Measurements from ENCODE around the gene SCO2. TPM values are rescaled to one million over a fixed set of nuclear protein-coding genes. Genes with fewer than 3 reads are reported as not detected.

Gene SCO2
- total RNA-seq, 1 experiment from 2014 or later: 6.5 TPM

GRCh38 chr22:50572965-50573364, 47.6 kb upstream of the SCO2 start:
- no peaks in the 10 kb centered on the region for H3K36me3 ChIP-seq (ENCODE audit: control insufficient read depth, insufficient read depth, low read length)
- Mint-ChIP-seq H3K9me3 (ENCODE audit: unreplicated experiment) (no peaks in the 10 kb centered on the region), H3K4me3 (ENCODE audit: unreplicated experiment) (no peak overlapping the region), H3K27ac (ENCODE audit: unreplicated experiment) (no peak overlapping the region), H3K4me1 (ENCODE audit: low read depth, unreplicated experiment) (no peaks in the 10 kb centered on the region), H3K36me3 (ENCODE audit: insufficient read depth, unreplicated experiment) (no peaks in the 10 kb centered on the region), H3K27me3 (ENCODE audit: insufficient read depth, unreplicated experiment) (no peaks in the 10 kb centered on the region)
- no peaks in the 10 kb centered on the region for H3K27me3 ChIP-seq (replicated peaks; ENCODE audit: control insufficient read depth, insufficient read depth, low read length)
- ChIA-PET CTCF (interaction anchor here (0.9 to 1.2 kb wide), 2 partner anchors 46 to 48 kb away, joined by 3 to 4 read pairs; partner anchors contain the start of gene SCO2), POLR2A (no interaction called here)
- H3K4me1 ChIP-seq: peaks cover 10% of the 10 kb centered on the region; the same call in 1 of the 2 replicates
- intact Hi-C loops (cut with micrococcal nuclease; ENCODE audit: unreplicated experiment): no loop called here
- no peak for TF ChIP-seq CTCF (IDR thresholded peaks at IDR 0.05; ENCODE audit: insufficient read depth in 1 of 2, low read depth in 1 of 2, low read length in 1 of 2, severe bottlenecking in 1 of 2, unreplicated experiment in 1 of 2)
- BruUV-seq (replicated peaks): no TSS peak
- no peak for DNase-seq
- H3K9me3 ChIP-seq: no peaks in the 10 kb centered on the region
- H3K4me3 ChIP-seq (ENCODE audit: low read depth, low read length): no peak overlapping the region

DNA sequence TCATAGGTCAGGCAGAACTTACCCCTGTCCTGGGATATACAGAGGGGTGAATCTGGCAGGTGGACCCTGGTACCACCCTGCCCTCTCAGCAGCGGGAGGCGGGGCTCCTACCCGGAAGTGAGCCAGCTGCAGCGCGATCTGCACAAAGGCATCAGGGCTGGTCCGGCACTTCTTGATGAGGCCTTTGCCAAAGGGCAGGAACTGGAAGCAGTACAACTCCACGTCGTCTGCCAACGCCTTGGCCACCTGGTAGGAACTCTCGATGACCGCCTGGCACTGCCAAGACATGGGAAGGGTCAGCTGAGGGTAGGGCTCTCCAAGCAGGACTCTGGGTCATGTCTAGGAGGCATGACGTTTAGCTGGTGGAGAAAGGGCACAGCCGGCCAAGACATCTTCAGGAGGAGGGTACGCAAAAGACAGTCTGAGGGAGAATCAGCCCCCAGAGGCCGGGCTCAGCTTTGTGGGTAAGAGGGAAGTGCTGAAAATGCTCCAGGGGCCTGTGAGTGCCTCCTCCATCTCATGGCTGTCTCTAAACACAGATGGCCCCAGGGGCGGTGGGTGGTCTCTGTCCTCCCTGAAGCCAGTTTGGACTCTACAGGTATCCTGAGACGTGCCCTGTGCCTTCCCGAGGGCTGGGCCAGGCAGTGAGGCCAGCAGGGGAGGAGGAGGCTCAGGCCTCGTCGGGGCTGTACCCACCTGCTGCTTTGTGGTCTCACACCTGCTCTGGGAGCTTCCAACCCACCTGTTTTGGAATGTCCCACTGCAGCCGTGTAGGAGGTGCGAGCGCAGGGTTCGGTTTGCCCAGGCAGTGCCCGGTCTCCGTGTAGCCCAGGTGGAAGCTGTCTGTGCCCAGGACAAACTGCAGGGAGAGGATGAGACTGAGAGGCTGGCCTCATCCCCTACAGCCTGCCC, 46.1 kb upstream of the SCO2 start:
- Mint-ChIP-seq H3K9me3 (ENCODE audit: unreplicated experiment) (no peaks in the 10 kb centered on the region), H3K27ac (ENCODE audit: unreplicated experiment) (no peak overlapping the region), H3K36me3 (ENCODE audit: insufficient read depth, unreplicated experiment) (no peaks in the 10 kb centered on the region), H3K27me3 (ENCODE audit: insufficient read depth, unreplicated experiment) (no peaks in the 10 kb centered on the region), H3K4me3 (ENCODE audit: unreplicated experiment) (no peak overlapping the region), H3K4me1 (ENCODE audit: low read depth, unreplicated experiment) (no peaks in the 10 kb centered on the region)
- intact Hi-C loops (cut with micrococcal nuclease; ENCODE audit: unreplicated experiment): no loop called here
- TF ChIP-seq CTCF (IDR thresholded peaks at IDR 0.05; ENCODE audit: insufficient read depth in 1 of 2, low read depth in 1 of 2, low read length in 1 of 2, severe bottlenecking in 1 of 2, unreplicated experiment in 1 of 2): no peak
- no peak for DNase-seq
- no peaks in the 10 kb centered on the region for H3K9me3 ChIP-seq
- peaks cover 10% of the 10 kb centered on the region; the same call in 1 of the 2 replicates for H3K4me1 ChIP-seq
- ChIA-PET POLR2A (no interaction called here), CTCF (interaction anchor here (0.8 to 1.2 kb wide), 2 partner anchors 46 to 57 kb away, joined by 3 to 4 read pairs; partner anchors contain the start of genes ARSA and SCO2)
- no TSS peak for BruUV-seq (replicated peaks)
- H3K4me3 ChIP-seq (ENCODE audit: low read depth, low read length): no peak overlapping the region
- H3K27me3 ChIP-seq (replicated peaks; ENCODE audit: control insufficient read depth, insufficient read depth, low read length): no peaks in the 10 kb centered on the region
- H3K36me3 ChIP-seq (ENCODE audit: control insufficient read depth, insufficient read depth, low read length): no peaks in the 10 kb centered on the region

- DNase-seq: no peak
- TF ChIP-seq CTCF (IDR thresholded peaks at IDR 0.05; ENCODE audit: insufficient read depth in 1 of 2, low read depth in 1 of 2, low read length in 1 of 2, severe bottlenecking in 1 of 2, unreplicated experiment in 1 of 2): no peak
- Histone ChIP-seq H3K4me3 (ENCODE audit: low read depth, low read length) (no peak overlapping the region), H3K9me3 (no peaks in the 10 kb centered on the region), H3K36me3 (ENCODE audit: control insufficient read depth, insufficient read depth, low read length) (no peaks in the 10 kb centered on the region), H3K27me3 (replicated peaks; ENCODE audit: control insufficient read depth, insufficient read depth, low read length) (no peaks in the 10 kb centered on the region), H3K4me1 (peaks cover 10% of the 10 kb centered on the region; the same call in 1 of the 2 replicates)
- Mint-ChIP-seq H3K9me3 (ENCODE audit: unreplicated experiment) (no peaks in the 10 kb centered on the region), H3K27ac (ENCODE audit: unreplicated experiment) (no peak overlapping the region), H3K4me1 (ENCODE audit: low read depth, unreplicated experiment) (no peaks in the 10 kb centered on the region), H3K4me3 (ENCODE audit: unreplicated experiment) (no peak overlapping the region), H3K27me3 (ENCODE audit: insufficient read depth, unreplicated experiment) (no peaks in the 10 kb centered on the region), H3K36me3 (ENCODE audit: insufficient read depth, unreplicated experiment) (no peaks in the 10 kb centered on the region)
- ChIA-PET CTCF (no interaction called here), POLR2A (interaction anchor here (0.6 kb wide), 1 partner anchor 45 kb away, joined by 3 read pairs; the partner anchor contains the start of gene SCO2)
- intact Hi-C loops (cut with micrococcal nuclease; ENCODE audit: unreplicated experiment): no loop called here
- no TSS peak for BruUV-seq (replicated peaks)
These were observed 45.5 kb upstream of the SCO2 start for GRCh38 chr22:50570861-50571260.

Measured in Caco-2 (cell line).